ENCODE data around the gene ZBTB25. TPM values are rescaled to one million over a fixed set of nuclear protein-coding genes. Genes with fewer than 3 reads are reported as not detected.

ZBTB25 gene
- total RNA-seq (10 to 100 TPM in 3 of 4 donors, 1 to 10 TPM in 1; 9.6 to 24.6 (median 11.8) TPM), polyA plus RNA-seq (1 to 10 TPM in 2 of 3 donors, under 1 TPM in 1; 0.69 to 5.0 (median 1.8) TPM)

GRCh38 chr14:64503434-64504309 lies at the start of gene ZBTB25:
TSS of gene ZBTB25 (minus strand) at chr14:64503838. CDS start at chr14:64490533, 13,305 bp downstream.
- peak within 1 kb of the TSS; percentile 71 to 88 (median 78) for H3K4me3 ChIP-seq
- no peaks in the 10 kb centered on the region for H3K9me3 ChIP-seq
- peak within 1 kb of the TSS; percentile 99 to 100 (median 99) for H3K27ac ChIP-seq
- WGBS, 2 donors = 0 to 1% methylated on average over 87 of the region's 87 CpGs
- peak; percentile 96 for DNase-seq
- peaks cover 0 to 57% (median 54%) of the 10 kb centered on the region in 4 donors for H3K4me1 ChIP-seq
- H3K36me3 ChIP-seq = no peaks in the 10 kb centered on the region
- no peak for TF ChIP-seq CTCF (IDR thresholded peaks at IDR 0.05)
- peak in 1 of 4 donors; percentile 31 for TF ChIP-seq EP300 (IDR thresholded peaks at IDR 0.05)
- peak; percentile 73 to 95 (median 86) for TF ChIP-seq POLR2AphosphoS5 (IDR thresholded peaks at IDR 0.05)
- TF ChIP-seq POLR2A (IDR thresholded peaks at IDR 0.05) = peak; percentile 86 to 92
- H3K27me3 ChIP-seq = no peaks in the 10 kb centered on the region
- intact Hi-C loops (cut with DNase I) = loop anchor here (2.0 to 5.0 kb wide), 3 partner anchors 37 to 204 kb away; partner anchors contain the start of gene MTHFD1

GRCh38 chr14:64550621-64551333 lies 47.1 kb upstream of the ZBTB25 start:
- WGBS, 2 donors = 19 to 53% methylated on average over 7 of the region's 7 CpGs
- H3K4me3 ChIP-seq = no peak overlapping the region
- DNase-seq = no peak
- TF ChIP-seq POLR2A (IDR thresholded peaks at IDR 0.05) (no peak), EP300 (IDR thresholded peaks at IDR 0.05) (no peak), CTCF (IDR thresholded peaks at IDR 0.05) (no peak), POLR2AphosphoS5 (IDR thresholded peaks at IDR 0.05) (no peak)
- no peaks in the 10 kb centered on the region for H3K36me3 ChIP-seq
- H3K27me3 ChIP-seq = no peaks in the 10 kb centered on the region
- intact Hi-C loops (cut with DNase I) = no loop called here
- no peaks in the 10 kb centered on the region for H3K9me3 ChIP-seq
- H3K4me1 ChIP-seq = peaks cover 0 to 18% (median 11%) of the 10 kb centered on the region in 4 donors
- H3K27ac ChIP-seq = peak overlapping the region in 2 of 4 donors; percentile 8 to 59

- TF ChIP-seq EP300 (IDR thresholded peaks at IDR 0.05) (no peak), POLR2AphosphoS5 (IDR thresholded peaks at IDR 0.05) (no peak), POLR2A (IDR thresholded peaks at IDR 0.05) (no peak), CTCF (IDR thresholded peaks at IDR 0.05) (no peak)
- Histone ChIP-seq H3K36me3 (no peaks in the 10 kb centered on the region), H3K27ac (peak within 1 kb of the TSS; percentile 45 to 59 (median 50)), H3K27me3 (no peaks in the 10 kb centered on the region), H3K4me1 (peaks cover 0 to 23% (median 11%) of the 10 kb centered on the region in 4 donors), H3K9me3 (no peaks in the 10 kb centered on the region), H3K4me3 (peak within 1 kb of the TSS; percentile 6 to 42 (median 33))
- peak; percentile 70 for DNase-seq
- WGBS, 2 donors = 2 to 6% methylated on average over 54 of the region's 54 CpGs
- intact Hi-C loops (cut with DNase I) = no loop called here
Measured at GRCh38 chr14:64549791-64550620, 46.4 kb upstream of the ZBTB25 start, which contains the start of gene PPP1R36. TSS of gene PPP1R36 (plus strand) at chr14:64549961. CDS start at chr14:64549998, 37 bp downstream.

- intact Hi-C loops (cut with DNase I) = no loop called here
- Histone ChIP-seq H3K9me3 (no peaks in the 10 kb centered on the region), H3K4me1 (peaks cover 0 to 23% (median 15%) of the 10 kb centered on the region in 4 donors), H3K27ac (peak overlapping the region; percentile 24 to 59 (median 50)), H3K4me3 (no peak overlapping the region), H3K36me3 (no peaks in the 10 kb centered on the region), H3K27me3 (no peaks in the 10 kb centered on the region)
- 91 to 92% methylated on average over 1 of the region's 1 CpG for WGBS, 2 donors
- TF ChIP-seq CTCF (IDR thresholded peaks at IDR 0.05) = no peak
- no peak for TF ChIP-seq POLR2AphosphoS5 (IDR thresholded peaks at IDR 0.05)
- TF ChIP-seq POLR2A (IDR thresholded peaks at IDR 0.05) = no peak
- no peak for TF ChIP-seq EP300 (IDR thresholded peaks at IDR 0.05)
- DNase-seq = no peak
Measured at GRCh38 chr14:64549016-64549415, 45.4 kb upstream of the ZBTB25 start.

Measured in sigmoid colon (tissue), 7 donors.